SK-N-MC (cell line): ENCODE data around the gene ADRM1.

Experiments used
- DNase-seq: peaks from one replicate; pipeline ENCODE4 v3.0.0-alpha.2; 2011; ENCODE audit warnings: low read depth, low spot score
- H3K27ac ChIP-seq: fragments of 200-600 bp; sonication (generic); 2 replicates; pipeline ENCODE4 v1.5.1; 2016; ENCODE audit warnings: mixed run types
- H3K36me3 ChIP-seq: fragments of 200-600 bp; sonication (generic); 2 replicates; pipeline ENCODE4 v1.6.1; 2017; ENCODE audit warnings: antibody characterized with exemption, low read length, mixed read lengths; ENCODE audit not compliant: insufficient read depth
- H3K4me3 ChIP-seq: fragments of 200-600 bp; sonication (generic); 2 replicates; pipeline ENCODE4 v1.5.1; 2016
- H3K9ac ChIP-seq: fragments of 200-600 bp; sonication (generic); 2 replicates; pipeline ENCODE4 v1.8.0; 2017; ENCODE audit warnings: mixed run types, mixed read lengths; ENCODE audit not compliant: insufficient read length
- H3K9me3 ChIP-seq: fragments of 200-600 bp; sonication (generic); 2 replicates; pipeline ENCODE4 v1.6.1; 2017; ENCODE audit warnings: low read depth, mild to moderate bottlenecking, antibody characterized with exemption, low read length, moderate library complexity, mixed read lengths
- EZH2 ChIP-seq: fragments of 200-600 bp; sonication (generic); IDR thresholded peaks from one replicate; pipeline ENCODE4 v1.6.1; 2017; ENCODE audit warnings: antibody characterized with exemption
- FOXP2 ChIP-seq: optimal IDR thresholded peaks from 2 replicates; pipeline ENCODE3; 2011; ENCODE audit warnings: mild to moderate bottlenecking, moderate library complexity; ENCODE audit not compliant: insufficient read depth; ENCODE audit errors: extremely low read length, control extremely low read depth
- POLR2AphosphoS5 ChIP-seq: IDR thresholded peaks from 2 replicates; pipeline ENCODE4 v1.6.1; 2012; ENCODE audit warnings: mild to moderate bottlenecking, low read depth, low read length, borderline replicate concordance

ADRM1 gene

GRCh38 chr20:62354031-62354808, 51.4 kb downstream of the ADRM1 start:
- no peak overlapping the region for H3K9ac ChIP-seq
- no peaks in the 10 kb centered on the region for H3K9me3 ChIP-seq
- no peak for DNase-seq
- TF ChIP-seq POLR2AphosphoS5 (no peak), FOXP2 (no peak), EZH2 (no peak)
- H3K27ac ChIP-seq, result no peak overlapping the region
- H3K36me3 ChIP-seq, result no peaks in the 10 kb centered on the region
- H3K4me3 ChIP-seq, result no peak overlapping the region

GRCh38 chr20:62354811-62355341, 52.1 kb downstream of the ADRM1 start:
- DNase-seq, result no peak
- no peaks in the 10 kb centered on the region for H3K9me3 ChIP-seq
- TF ChIP-seq FOXP2 (no peak), EZH2 (no peak), POLR2AphosphoS5 (no peak)
- H3K4me3 ChIP-seq, result no peak overlapping the region
- H3K9ac ChIP-seq, result no peak overlapping the region
- H3K27ac ChIP-seq, result no peak overlapping the region
- no peaks in the 10 kb centered on the region for H3K36me3 ChIP-seq

- Histone ChIP-seq H3K36me3 (no peaks in the 10 kb centered on the region), H3K9me3 (no peaks in the 10 kb centered on the region), H3K27ac (no peak overlapping the region), H3K9ac (no peak overlapping the region), H3K4me3 (no peak overlapping the region)
- no peak for DNase-seq
- TF ChIP-seq FOXP2 (no peak), EZH2 (no peak), POLR2AphosphoS5 (no peak)
Observed at GRCh38 chr20:62355516-62355877, 52.7 kb downstream of the ADRM1 start.

- Histone ChIP-seq H3K4me3 (no peak overlapping the region), H3K9ac (no peak overlapping the region), H3K36me3 (no peaks in the 10 kb centered on the region), H3K9me3 (no peaks in the 10 kb centered on the region), H3K27ac (no peak overlapping the region)
- TF ChIP-seq FOXP2, result no peak
- no peak for TF ChIP-seq POLR2AphosphoS5
- no peak for TF ChIP-seq EZH2
- no peak for DNase-seq
Observed at GRCh38 chr20:62355878-62356588, 53.2 kb downstream of the ADRM1 start.

- no peak for TF ChIP-seq POLR2AphosphoS5
- no peak for TF ChIP-seq FOXP2
- no peak for TF ChIP-seq EZH2
- Histone ChIP-seq H3K36me3 (no peaks in the 10 kb centered on the region), H3K27ac (no peak overlapping the region), H3K9ac (no peak overlapping the region), H3K4me3 (no peak overlapping the region), H3K9me3 (no peaks in the 10 kb centered on the region)
- no peak for DNase-seq
Observed at GRCh38 chr20:62356589-62357186, 53.9 kb downstream of the ADRM1 start.

- H3K4me3 ChIP-seq, result no peak overlapping the region
- no peaks in the 10 kb centered on the region for H3K36me3 ChIP-seq
- no peak for TF ChIP-seq EZH2
- no peak for TF ChIP-seq FOXP2
- no peak for TF ChIP-seq POLR2AphosphoS5
- no peaks in the 10 kb centered on the region for H3K9me3 ChIP-seq
- no peak overlapping the region for H3K9ac ChIP-seq
- no peak for DNase-seq
- no peak overlapping the region for H3K27ac ChIP-seq
Observed at GRCh38 chr20:62357187-62357667, 54.4 kb downstream of the ADRM1 start.

GRCh38 chr20:62357681-62358080, 54.9 kb downstream of the ADRM1 start:
- Histone ChIP-seq H3K4me3 (no peak overlapping the region), H3K9me3 (no peaks in the 10 kb centered on the region), H3K27ac (no peak overlapping the region), H3K9ac (no peak overlapping the region), H3K36me3 (no peaks in the 10 kb centered on the region)
- no peak for TF ChIP-seq POLR2AphosphoS5
- TF ChIP-seq EZH2, result no peak
- no peak for TF ChIP-seq FOXP2
- DNase-seq, result no peak
